Ishikawa (cell line): Measurements from ENCODE around the gene PFDN2.

Experiments
- CEBPB ChIP-seq: IDR thresholded peaks from 2 replicates; pipeline ENCODE4 v1.6.1; 2012
- CREB1 ChIP-seq: IDR thresholded peaks from 2 replicates; pipeline ENCODE4 v1.6.1; 2012; ENCODE audit warnings: low read depth
- EGR1 ChIP-seq: IDR thresholded peaks from 2 replicates; pipeline ENCODE4 v1.6.1; 2012
- EP300 ChIP-seq: IDR thresholded peaks from 2 replicates; pipeline ENCODE4 v1.6.1; 2012; ENCODE audit warnings: borderline replicate concordance
- FOXM1 ChIP-seq: IDR thresholded peaks from 2 replicates; pipeline ENCODE4 v1.6.1; 2012; ENCODE audit warnings: low read depth, borderline replicate concordance
- NFIC ChIP-seq: IDR thresholded peaks from 2 replicates; pipeline ENCODE4 v1.6.1; 2012
- RAD21 ChIP-seq: IDR thresholded peaks from 2 replicates; pipeline ENCODE4 v1.6.1; 2012; ENCODE audit warnings: low read depth
- TAF1 ChIP-seq: IDR thresholded peaks from 2 replicates; pipeline ENCODE4 v1.6.1; 2012; ENCODE audit warnings: low read depth, mild to moderate bottlenecking
- TCF12 ChIP-seq: IDR thresholded peaks from 2 replicates; pipeline ENCODE4 v1.6.1; 2012; ENCODE audit warnings: low read depth
- TEAD4 ChIP-seq: IDR thresholded peaks from 2 replicates; pipeline ENCODE4 v1.6.1; 2012
- USF1 ChIP-seq: IDR thresholded peaks from 2 replicates; pipeline ENCODE4 v1.6.1; 2012
- YY1 ChIP-seq: IDR thresholded peaks from 2 replicates; pipeline ENCODE4 v1.6.1; 2012; ENCODE audit warnings: low read depth
- ZBTB7A ChIP-seq: IDR thresholded peaks from 2 replicates; pipeline ENCODE4 v1.6.1; 2012; ENCODE audit warnings: low read depth
- TF ChIP-seq, protein P1 (sequence below): IDR thresholded peaks from 2 replicates; pipeline ENCODE4 v1.6.1; 2012; ENCODE audit warnings: low read depth, mild to moderate bottlenecking
- TF ChIP-seq, protein P2 (sequence below): IDR thresholded peaks from 2 replicates; pipeline ENCODE4 v1.6.1; 2012

The PFDN2 gene

GRCh38 chr1:161098210-161099068 lies 19.4 kb downstream of the PFDN2 start, which contains the start of gene KLHDC9:
KLHDC9 (plus strand) TSS chr1:161098361; CDS start chr1:161098536, 175 bp downstream.
- TF ChIP-seq, protein P1, sequence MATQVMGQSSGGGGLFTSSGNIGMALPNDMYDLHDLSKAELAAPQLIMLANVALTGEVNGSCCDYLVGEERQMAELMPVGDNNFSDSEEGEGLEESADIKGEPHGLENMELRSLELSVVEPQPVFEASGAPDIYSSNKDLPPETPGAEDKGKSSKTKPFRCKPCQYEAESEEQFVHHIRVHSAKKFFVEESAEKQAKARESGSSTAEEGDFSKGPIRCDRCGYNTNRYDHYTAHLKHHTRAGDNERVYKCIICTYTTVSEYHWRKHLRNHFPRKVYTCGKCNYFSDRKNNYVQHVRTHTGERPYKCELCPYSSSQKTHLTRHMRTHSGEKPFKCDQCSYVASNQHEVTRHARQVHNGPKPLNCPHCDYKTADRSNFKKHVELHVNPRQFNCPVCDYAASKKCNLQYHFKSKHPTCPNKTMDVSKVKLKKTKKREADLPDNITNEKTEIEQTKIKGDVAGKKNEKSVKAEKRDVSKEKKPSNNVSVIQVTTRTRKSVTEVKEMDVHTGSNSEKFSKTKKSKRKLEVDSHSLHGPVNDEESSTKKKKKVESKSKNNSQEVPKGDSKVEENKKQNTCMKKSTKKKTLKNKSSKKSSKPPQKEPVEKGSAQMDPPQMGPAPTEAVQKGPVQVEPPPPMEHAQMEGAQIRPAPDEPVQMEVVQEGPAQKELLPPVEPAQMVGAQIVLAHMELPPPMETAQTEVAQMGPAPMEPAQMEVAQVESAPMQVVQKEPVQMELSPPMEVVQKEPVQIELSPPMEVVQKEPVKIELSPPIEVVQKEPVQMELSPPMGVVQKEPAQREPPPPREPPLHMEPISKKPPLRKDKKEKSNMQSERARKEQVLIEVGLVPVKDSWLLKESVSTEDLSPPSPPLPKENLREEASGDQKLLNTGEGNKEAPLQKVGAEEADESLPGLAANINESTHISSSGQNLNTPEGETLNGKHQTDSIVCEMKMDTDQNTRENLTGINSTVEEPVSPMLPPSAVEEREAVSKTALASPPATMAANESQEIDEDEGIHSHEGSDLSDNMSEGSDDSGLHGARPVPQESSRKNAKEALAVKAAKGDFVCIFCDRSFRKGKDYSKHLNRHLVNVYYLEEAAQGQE: no peak
- TF ChIP-seq EP300: no peak

GRCh38 chr1:161096530-161096929 lies 21.3 kb downstream of the PFDN2 start:
- TF ChIP-seq EGR1 (no peak), EP300 (no peak)
- TF ChIP-seq, protein P1: no peak

DNA sequence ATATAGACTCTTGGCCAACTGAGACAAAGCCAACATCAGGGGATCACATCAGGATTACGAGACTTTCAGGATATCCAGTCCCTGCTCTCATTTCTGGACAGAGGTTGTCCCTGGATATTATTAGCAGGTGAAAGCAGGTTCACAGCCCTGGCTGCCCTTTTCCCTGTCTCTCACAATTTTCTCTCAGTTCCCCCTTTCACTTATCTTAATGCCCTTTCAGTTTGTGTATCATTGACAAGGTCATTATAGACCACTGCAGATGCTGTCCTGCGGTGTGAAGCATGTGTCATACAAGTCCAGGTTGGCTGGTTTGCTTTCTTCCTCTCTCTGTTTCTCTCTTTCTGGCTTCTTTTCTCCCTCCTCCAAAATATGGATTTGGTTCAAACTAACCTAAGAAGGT lies 21.8 kb downstream of the PFDN2 start:
- TF ChIP-seq EP300: no peak
- no peak for TF ChIP-seq RAD21
- TF ChIP-seq, protein P2, sequence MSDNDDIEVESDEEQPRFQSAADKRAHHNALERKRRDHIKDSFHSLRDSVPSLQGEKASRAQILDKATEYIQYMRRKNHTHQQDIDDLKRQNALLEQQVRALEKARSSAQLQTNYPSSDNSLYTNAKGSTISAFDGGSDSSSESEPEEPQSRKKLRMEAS: no peak
- TF ChIP-seq YY1: no peak
- TF ChIP-seq TCF12: no peak
- no peak for TF ChIP-seq ZBTB7A
- no peak for TF ChIP-seq TAF1
- TF ChIP-seq EGR1: no peak
- TF ChIP-seq NFIC: no peak
- no peak for TF ChIP-seq FOXM1
- TF ChIP-seq CREB1: no peak
- TF ChIP-seq USF1: no peak
- TF ChIP-seq, protein P1: no peak
- no peak for TF ChIP-seq CEBPB
- TF ChIP-seq TEAD4: no peak

DNA sequence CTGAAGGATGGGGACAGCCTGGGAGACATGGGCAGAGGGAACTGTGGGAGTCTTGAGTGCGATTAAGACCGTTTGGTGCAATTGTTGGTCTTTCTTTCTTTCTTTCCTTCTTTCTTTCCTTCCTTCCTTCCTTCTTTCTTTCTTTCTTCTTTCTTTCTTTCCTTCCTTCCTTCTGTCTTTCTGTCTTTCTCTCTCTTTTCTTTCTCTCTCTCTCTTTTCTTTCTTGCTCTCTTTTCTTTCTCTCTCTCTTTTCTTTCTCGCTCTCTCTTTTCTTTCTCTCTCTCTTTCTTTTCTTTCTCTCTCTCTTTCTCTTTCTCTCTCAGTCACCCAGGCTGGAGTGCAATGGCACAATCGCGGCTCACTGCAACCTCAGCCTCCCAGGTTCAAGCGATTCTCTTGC lies 22.6 kb downstream of the PFDN2 start:
- TF ChIP-seq TAF1 (no peak), FOXM1 (no peak), EGR1 (no peak)
- TF ChIP-seq, protein P2: no peak

DNA sequence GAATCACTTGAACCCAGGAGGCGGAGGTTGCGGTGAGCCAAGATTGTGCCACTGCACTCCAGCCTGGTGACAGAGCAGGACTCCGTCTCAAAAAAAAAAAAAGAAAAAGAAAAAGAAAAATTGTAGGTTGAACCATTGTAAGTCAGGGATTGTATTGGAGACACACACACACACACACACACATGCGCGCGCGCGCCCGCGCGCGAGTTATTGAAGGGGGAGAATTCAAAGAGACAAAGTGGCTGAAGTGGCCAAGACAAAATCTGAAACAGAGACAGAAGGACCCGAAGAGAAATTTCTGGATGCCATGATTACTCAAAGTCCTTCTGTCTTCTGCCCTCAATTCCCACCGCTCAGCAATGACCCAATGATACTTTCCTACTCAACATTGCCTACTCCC lies 23.4 kb downstream of the PFDN2 start:
- TF ChIP-seq, protein P1: no peak
- no peak for TF ChIP-seq EGR1
